GM10248 (cell line): ENCODE results near the gene TAF1.

Source experiments
- CTCF ChIA-PET: fragments of 300-600 bp; sonication (Branson Sonifier 250); formaldehyde crosslinking; extraction: SDS; loops from one replicate; lab custom pipeline; 2021; ENCODE audit warnings: antibody characterized with exemption; lab: Yijun Ruan, JAX
- POLR2A ChIA-PET: fragments of 350-650 bp; sonication (Branson Sonifier 250); formaldehyde crosslinking; extraction: SDS; loops from one replicate; lab custom pipeline; 2020; ENCODE audit warnings: antibody characterized with exemption; lab: Yijun Ruan, JAX
- DNase-seq: peaks from one replicate; pipeline ENCODE4 v3.0.0; 2012; ENCODE audit errors: extremely low spot score
- CTCF ChIP-seq: IDR thresholded peaks from 2 replicates; pipeline ENCODE4 v1.5.1; 2012; ENCODE audit warnings: mild to moderate bottlenecking, low read depth; ENCODE audit errors: extremely low read depth, missing control alignments, control extremely low read depth

The TAF1 gene

GRCh38 chrX:71458866-71459265 lies 92.7 kb downstream of the TAF1 start:
- CTCF ChIA-PET = no interaction called here
- no peak for DNase-seq
- TF ChIP-seq CTCF = no peak
- POLR2A ChIA-PET = no interaction called here

GRCh38 chrX:71464968-71465367 lies 98.8 kb downstream of the TAF1 start:
- DNase-seq = no peak
- POLR2A ChIA-PET = no interaction called here
- CTCF ChIA-PET = no interaction called here
- TF ChIP-seq CTCF = no peak

DNA sequence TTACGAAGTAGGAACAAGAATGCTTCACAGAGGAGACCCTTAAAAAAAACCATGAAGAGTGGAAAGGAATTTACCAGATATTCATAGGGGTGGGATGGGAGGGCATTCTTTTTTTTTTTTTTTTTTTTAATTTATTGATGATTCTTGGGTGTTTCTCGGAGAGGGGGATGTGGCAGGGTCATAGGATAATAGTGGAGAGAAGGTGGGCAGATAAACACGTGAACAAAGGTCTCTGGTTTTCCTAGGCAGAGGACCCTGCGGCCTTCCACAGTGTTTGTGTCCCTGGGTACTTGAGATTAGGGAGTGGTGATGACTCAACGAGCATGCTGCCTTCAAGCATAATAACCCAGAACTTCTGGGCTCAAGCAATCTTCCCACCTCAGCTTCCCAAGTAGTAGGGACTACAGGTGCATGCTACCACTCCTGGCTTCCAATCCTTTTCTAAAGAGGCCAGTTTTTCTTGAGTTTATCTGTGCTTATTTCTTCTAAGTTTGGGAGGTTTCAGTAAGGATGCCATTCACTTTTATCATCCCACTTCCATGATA lies 100.9 kb downstream of the TAF1 start:
- ChIA-PET CTCF (no interaction called here), POLR2A (no interaction called here)
- DNase-seq = no peak
- no peak for TF ChIP-seq CTCF

DNA sequence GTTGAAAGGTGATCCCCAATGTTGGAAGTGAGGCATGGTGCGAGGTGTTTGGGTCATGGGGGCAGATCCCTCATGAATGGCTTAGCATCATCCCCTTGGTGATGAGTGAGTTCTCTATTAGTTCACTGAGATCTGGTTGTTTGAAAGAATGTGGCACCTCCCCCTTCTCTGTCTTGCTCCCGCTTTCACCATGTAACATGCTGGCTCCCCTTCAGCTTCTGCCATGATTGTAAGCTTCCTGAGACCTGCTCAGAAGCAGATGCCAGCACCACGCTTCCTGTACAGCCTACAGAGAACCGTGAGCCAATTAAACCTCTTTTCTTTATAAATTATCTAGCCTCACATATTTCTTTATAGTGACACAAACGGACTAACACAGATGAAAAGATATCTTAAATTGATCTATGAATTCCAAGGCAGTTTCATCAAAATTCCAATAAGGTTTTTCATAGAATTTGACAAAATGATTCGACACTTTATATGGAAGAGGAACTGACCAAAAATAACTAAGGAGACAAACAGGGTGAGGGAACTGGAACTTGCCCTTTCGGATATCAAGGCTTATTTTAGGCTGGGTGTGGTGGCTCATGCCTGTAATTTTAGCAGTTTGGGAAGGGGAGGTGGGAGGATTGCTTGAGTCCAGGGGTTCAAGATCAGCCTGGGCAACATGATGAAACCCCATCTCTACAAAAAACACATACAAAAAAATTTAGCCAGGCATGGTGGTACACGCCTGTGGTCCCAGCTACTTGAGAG lies 109.8 kb downstream of the TAF1 start:
- DNase-seq = no peak
- POLR2A ChIA-PET = no interaction called here
- CTCF ChIA-PET = no interaction called here
- no peak for TF ChIP-seq CTCF

DNA sequence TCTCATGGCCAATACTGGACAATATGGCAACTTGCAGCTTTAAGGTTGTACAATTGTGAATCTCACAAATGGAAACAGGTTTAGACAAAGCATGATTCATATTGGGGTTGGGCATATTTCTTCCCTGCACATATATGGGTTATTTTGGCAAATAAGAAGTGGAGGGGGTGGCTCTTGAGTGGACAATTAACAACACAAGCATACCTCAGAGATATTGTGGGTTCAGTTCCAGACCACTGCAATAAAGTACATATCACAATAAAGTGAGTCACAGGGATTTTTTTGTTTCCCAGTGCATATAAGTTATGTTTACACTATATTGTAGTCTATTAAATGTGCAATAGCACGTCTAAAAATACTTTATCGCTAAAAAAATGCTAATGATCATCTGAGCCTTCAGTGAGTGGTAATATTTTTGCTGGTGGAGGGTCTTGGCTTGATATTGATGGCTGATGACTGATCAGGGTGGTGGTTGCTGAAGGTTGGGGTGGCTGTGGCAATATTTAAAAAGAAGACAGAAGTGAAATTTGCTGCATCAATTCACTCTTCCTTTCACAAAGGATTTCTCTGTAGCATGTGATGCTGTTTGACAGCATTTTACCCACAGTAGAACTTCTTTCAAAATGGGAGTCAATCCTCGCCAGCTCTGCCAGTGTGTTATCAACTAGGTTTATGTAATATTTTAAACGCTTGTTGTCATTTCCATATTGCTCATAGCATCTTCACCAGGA lies 116.2 kb downstream of the TAF1 start:
- DNase-seq = no peak
- ChIA-PET POLR2A (no interaction called here), CTCF (no interaction called here)
- no peak for TF ChIP-seq CTCF

DNA sequence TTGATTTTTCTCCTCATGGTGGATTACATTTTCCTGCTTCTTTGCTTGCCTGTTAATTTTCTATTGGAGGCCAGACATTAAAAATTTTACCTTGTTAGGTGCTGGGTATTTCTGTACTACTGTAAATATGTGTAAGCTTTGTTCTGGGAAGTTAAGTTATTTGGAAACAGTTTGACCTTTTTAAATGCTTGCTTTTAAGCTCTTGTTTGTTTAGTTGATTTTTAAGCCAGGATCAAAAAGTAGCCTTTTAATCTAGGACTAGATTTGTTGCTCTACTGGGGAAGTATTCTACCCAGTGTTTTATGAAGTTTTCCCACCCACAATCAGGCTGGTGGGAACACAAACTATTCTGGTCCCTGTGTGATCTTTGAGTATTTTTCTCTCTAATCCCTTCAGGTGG lies 121.7 kb downstream of the TAF1 start:
- ChIA-PET CTCF (no interaction called here), POLR2A (interaction anchor here (0.7 kb wide), 1 partner anchor 45 kb away, joined by 6 read pairs; the partner anchor contains the start of gene OGT)
- no peak for DNase-seq
- TF ChIP-seq CTCF = no peak
